Fibroblast of villous mesenchyme (primary cell): ENCODE measurements around the gene IL17REL. TPM values are rescaled to one million over a fixed set of nuclear protein-coding genes. Genes with fewer than 3 reads are reported as not detected.

Experiments used
- DNase-seq: peaks from one replicate; pipeline ENCODE4 v3.0.0-alpha.2; 2010; ENCODE audit warnings: low read depth
- H3K4me3 ChIP-seq: 2 replicates; pipeline ENCODE4 v1.5.1; 2011; ENCODE audit warnings: low read depth, mild to moderate bottlenecking, low read length
- total RNA-seq: library from RNA; depleted of rRNA; stranded (reverse); fragments of >200 nt; gene quantifications from 2 replicates; pipeline ENCODE4 v1.2.3, GENCODE V29; 2012
- TF ChIP-seq, protein P1 (sequence below): IDR thresholded peaks from 2 replicates; pipeline ENCODE4 v1.5.1; 2012; ENCODE audit warnings: low read depth, mild to moderate bottlenecking, low read length; ENCODE audit not compliant: insufficient read depth

IL17REL gene
- total RNA-seq = under 0.01 TPM in 1 of 2 replicates, not detected in the other

DNA sequence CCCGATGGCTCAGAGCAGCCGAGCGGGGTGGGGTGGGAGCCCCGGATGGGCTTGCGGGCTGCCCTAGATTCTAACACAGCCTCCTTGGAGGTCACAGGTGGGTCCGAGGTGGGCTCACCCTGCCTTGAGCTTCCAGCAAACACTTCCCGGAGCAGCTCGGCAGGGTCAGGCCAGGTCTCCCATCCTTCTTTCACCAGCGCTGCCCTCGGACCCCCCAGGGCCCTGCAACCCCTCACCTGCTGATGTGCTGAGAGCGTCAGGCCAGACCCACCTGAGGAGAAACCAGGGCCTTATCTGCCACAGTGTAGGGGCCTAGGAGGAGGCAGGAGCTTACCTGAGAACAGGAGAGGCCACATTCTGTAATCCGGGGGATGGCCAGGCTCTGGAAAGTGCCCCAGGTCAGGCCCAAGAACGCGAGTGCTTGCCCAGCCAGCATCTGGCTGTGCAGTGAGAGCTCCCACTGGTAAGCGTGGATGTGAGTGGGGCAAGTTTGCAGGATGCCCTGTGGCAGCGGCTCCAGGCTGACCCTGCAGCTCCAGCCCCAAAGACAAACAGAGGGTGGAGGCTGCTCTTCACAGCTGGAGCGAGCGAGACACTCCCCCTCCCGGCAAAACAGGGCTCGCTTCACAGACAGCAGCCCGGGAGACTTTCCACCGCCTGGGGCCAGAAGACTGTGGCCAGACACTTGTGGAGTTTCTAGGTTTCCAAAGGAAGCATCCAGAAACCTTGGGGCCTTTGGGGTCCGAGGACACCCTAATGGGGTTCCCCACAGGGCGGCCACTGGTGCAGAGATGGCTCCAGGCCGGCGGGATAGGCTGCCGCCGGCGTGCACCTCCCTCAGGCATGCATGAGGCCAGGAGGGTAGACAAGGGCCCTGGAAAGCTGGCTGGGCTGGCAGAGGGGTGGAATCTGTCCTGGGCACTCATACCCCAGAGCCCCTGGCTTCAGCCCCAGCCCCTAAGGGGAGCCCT is at the start of gene IL17REL:
TSS of gene IL17REL (minus strand) at position 555 of the 971 bp plus-strand sequence. CDS start at position 436, 119 bp downstream.
- peak; percentile 38 for DNase-seq
- TF ChIP-seq, protein P1, sequence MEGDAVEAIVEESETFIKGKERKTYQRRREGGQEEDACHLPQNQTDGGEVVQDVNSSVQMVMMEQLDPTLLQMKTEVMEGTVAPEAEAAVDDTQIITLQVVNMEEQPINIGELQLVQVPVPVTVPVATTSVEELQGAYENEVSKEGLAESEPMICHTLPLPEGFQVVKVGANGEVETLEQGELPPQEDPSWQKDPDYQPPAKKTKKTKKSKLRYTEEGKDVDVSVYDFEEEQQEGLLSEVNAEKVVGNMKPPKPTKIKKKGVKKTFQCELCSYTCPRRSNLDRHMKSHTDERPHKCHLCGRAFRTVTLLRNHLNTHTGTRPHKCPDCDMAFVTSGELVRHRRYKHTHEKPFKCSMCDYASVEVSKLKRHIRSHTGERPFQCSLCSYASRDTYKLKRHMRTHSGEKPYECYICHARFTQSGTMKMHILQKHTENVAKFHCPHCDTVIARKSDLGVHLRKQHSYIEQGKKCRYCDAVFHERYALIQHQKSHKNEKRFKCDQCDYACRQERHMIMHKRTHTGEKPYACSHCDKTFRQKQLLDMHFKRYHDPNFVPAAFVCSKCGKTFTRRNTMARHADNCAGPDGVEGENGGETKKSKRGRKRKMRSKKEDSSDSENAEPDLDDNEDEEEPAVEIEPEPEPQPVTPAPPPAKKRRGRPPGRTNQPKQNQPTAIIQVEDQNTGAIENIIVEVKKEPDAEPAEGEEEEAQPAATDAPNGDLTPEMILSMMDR = peak; percentile 33

DNA sequence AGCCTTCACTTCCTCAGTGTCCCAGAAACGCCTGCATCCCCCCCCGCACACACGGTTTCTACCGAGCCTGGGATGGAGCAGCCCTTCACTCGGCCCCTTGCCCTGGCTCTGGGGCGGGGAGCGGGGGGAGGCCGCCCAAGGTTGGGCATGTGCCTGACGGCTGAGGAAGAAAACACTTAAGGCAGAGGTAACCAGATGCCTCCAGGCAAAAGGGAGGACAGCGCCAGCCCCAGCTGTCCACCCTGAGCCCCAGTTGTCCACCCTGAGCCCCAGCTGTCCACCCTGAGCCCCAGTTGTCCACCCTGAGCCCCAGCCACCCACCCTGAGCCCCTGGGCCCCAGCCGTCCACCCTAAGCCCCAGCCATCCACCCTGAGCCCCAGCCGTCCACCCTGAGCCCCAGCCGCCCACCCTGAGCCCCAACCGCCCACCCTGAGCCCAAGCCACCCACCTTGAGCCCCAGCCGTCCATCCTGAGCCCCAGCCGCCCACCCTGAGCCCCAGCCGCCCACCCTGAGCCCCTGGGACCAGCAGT is 49.3 kb upstream of the IL17REL start:
- TF ChIP-seq, protein P1 = no peak
- no peak overlapping the region for H3K4me3 ChIP-seq
- no peak for DNase-seq

More for the DNA sequence above, at the start of gene IL17REL:
- no peak within 1 kb of the TSS for H3K4me3 ChIP-seq

DNA sequence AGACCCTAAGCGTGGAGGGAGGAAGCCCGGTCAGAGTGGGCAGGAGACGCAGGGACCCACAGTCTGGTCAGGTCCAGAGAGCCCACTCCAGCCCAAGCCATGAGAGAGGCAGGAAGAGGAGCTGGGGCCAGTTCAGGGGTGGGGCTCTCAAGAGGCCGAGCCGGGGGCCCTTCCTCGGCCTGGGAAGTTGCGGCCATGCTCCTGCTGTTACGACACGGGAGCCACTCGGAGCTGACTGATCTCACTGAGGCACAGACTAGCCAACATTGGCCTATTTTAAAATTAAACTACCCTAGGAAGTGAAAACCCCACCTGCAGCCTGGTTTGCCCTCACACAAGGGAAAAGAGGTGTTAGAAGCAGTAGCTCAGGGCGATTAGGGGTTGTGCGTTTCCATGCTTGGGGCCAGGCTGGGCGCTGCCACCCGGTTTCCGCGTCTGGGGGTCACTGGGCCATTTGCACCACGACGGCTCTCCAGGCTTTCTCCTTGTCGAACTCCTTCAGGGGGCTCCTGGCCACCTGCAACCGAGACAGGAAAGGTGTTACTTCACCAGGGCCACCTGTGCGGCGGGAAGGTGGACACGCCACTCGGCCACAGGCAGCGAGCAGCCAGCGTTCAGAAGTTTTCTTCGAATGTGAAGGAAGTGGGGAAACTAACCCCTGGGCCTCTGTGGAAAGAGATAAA is 48.7 kb upstream of the IL17REL start:
- TF ChIP-seq, protein P1 = no peak
- H3K4me3 ChIP-seq = no peak overlapping the region

DNA sequence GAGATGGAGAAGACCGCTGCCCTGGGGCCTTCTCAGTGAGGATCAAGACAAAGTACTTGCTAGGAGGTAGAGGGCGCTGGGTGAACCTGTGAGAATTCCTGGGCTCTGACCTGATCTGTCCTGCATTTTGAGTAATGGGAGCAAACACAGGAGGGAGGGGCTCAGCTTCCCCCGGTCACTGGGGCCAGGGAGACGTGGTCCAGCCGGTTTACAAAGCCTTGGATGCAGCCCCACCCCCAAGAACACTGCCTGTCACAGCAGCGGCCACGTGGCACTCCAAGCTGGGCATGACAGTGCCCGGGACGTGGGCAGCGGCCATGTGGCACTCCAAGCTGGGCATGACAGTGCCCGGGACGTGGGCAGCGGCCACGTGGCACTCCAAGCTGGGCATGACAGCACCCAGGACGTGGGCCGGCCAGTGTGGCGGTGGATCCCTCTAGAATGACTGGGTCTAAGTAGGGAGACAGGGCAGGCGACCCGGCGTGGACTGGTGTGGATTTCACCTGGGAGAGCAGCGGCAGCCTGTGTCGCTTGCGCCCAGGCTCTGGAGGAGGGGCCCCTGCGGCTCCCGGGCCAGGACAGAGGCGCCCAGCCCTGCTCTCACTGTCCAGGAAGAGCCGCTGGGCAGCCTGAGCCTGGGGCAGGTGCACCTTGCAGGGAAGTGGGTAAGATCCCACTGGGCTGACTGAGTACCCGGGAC is 48.0 kb upstream of the IL17REL start:
- TF ChIP-seq, protein P1 = no peak
- no peak overlapping the region for H3K4me3 ChIP-seq
- DNase-seq = no peak

More for the DNA sequence above, 48.7 kb upstream of the IL17REL start:
- DNase-seq = no peak

DNA sequence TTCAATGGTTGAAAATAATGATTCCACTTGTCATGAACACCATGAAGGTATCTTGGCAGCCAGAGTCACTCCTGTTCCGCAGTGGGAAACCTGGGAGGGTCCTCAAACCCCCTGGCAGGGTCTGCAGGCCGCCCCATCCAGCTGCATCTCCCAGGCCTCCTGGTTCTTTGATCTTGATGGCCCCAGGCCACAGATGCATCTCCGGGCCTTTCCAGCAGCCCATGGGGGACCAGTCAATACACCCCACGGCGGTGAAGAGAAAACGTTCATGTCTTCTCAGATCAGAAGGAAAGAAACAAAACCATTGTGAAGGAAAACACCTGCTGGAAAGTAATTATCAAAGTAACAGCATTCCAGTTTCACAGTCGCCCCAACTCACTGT is 47.3 kb upstream of the IL17REL start:
- H3K4me3 ChIP-seq = no peak overlapping the region
- no peak for DNase-seq
- TF ChIP-seq, protein P1 = no peak

DNA sequence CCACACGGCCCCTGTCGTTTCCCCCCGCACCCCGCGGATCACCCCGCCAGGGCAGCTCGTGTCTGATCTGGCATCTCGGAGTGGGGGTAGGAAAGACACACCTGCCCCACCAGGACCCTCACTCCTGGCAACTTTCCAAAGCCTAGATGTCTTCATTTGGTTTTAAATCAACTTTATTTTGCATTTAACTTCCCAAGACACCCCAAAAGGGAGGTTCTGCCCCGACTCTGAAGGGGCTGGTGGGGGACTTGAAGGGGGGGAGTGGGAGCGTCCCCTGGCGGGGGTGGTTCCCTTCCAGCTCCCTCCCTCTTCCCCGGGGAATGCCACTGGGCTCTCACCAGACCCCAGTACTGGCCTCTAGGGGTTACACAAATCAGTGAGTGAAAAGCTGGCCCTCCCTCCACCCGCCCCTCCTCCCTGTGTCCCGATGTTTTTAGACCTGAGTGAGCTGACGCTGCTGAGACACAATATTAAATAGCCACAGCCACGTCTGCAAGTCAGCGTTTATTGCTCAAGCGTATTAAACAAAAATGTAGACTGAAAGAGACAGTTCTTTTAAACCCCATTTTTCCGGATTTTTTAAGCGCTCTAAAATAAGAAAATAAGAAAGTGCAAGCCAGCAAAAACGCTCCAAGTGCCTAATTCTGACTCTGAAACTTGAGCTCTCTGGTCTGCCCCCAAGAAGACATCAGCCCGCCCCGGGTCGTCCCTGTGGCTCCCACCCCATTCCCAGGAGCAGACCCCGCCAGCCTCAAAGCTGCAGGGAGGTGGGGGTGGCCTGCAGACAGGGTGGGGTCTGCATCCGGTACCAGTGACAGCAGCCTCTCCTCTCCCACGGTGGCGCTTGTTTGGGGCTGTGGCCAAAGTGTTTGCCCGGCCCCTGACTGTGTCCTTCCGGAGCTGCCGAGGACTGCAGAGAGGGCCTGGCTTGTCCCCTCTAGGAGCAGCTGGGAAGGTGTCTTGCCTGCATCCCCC is 46.6 kb upstream of the IL17REL start:
- DNase-seq = peak; percentile 68
- TF ChIP-seq, protein P1 = no peak
- H3K4me3 ChIP-seq = peak overlapping the region; percentile 2
